Fibroblast of the aortic adventitia (primary cell): ENCODE results near the gene DSEL. TPM values are rescaled to one million over a fixed set of nuclear protein-coding genes. Genes with fewer than 3 reads are reported as not detected.

Source experiments
- DNase-seq: peaks from one replicate; pipeline ENCODE4 v3.0.0-alpha.2; 2010; ENCODE audit warnings: low read depth
- H3K4me3 ChIP-seq: 2 replicates; pipeline ENCODE4 v1.5.1; 2011; ENCODE audit warnings: low read depth, mild to moderate bottlenecking, control low read depth, low read length, moderate library complexity
- CTCF ChIP-seq: IDR thresholded peaks from 2 replicates; pipeline ENCODE4 v1.5.1; 2011; ENCODE audit warnings: mild to moderate bottlenecking, low read length, control low read depth, inconsistent platforms; ENCODE audit not compliant: insufficient read depth
- total RNA-seq: library from RNA; depleted of rRNA; stranded (reverse); fragments of >200 nt; gene quantifications from 2 replicates; pipeline ENCODE4 v1.2.3, GENCODE V29; 2012; ENCODE audit warnings: low replicate concordance

The DSEL gene
- total RNA-seq, 1 donor = 108 TPM

- no peak overlapping the region for H3K4me3 ChIP-seq
- no peak for DNase-seq
- no peak for TF ChIP-seq CTCF
These were observed 30.9 kb downstream of the DSEL start for GRCh38 chr18:67485655-67486054.

DNA sequence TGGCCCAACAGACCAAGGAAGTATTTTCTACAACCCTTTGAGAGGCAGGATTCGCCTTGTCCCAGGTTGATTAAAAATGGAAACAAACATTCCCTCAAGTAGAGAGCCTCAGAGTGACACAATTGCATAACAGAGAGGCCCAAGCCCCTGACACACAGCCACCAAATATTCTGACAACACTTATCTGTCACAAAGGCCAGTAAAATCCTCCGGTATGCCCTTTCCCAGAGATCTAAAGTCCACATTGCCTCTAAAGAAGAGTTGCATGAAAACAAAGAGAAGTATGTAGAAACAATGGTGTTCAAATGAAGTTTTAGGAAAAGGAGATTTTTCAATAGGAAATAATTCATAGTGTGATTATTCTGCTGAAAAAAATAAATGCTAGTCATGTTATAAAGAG lies 32.1 kb downstream of the DSEL start:
- no peak for DNase-seq
- TF ChIP-seq CTCF = no peak

DNA sequence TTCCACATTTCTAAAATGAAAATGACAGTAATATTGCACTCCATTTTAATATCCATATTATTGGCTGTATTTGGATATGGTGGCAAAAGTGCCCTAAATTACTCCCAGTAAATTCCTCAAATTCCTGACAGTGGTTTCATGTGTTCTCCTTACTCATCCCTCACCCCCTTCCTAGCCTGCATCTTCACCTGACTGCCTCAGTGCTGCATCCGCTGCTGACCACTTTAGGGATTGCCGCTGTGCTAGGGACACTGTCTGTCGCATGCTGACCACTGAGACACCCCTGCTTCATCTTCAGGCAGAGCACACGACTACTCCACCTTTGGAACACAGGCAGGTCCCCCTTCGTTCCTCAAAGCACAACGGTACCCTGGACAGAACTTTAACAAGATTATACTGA lies 32.6 kb downstream of the DSEL start:
- TF ChIP-seq CTCF = no peak
- H3K4me3 ChIP-seq = no peak overlapping the region

More for the DNA sequence above, 32.1 kb downstream of the DSEL start:
- no peak overlapping the region for H3K4me3 ChIP-seq

GRCh38 chr18:67483237-67483636 lies 33.3 kb downstream of the DSEL start:
- no peak overlapping the region for H3K4me3 ChIP-seq
- DNase-seq = no peak
- TF ChIP-seq CTCF = no peak

More for the DNA sequence above, 32.6 kb downstream of the DSEL start:
- DNase-seq = no peak

DNA sequence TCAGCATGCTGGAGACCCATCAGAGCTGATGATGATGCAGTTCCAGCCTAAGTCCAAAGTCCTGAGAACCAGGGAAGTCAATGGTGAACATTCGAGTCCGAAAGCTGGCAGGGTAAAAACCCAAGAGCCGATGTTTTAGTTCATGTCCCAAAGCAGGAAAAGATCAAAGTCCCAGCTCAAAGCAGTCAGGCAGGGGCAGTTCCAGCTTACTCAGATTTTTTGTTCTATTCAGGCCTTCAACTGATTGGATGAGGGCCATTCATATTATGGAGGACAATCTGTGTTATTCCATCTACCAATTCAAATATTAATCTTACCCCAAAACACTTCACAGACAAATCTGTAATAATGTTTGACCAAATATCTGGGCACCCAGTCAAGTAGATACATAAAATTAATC lies 38.3 kb downstream of the DSEL start:
- H3K4me3 ChIP-seq = no peak overlapping the region
- DNase-seq = no peak
- no peak for TF ChIP-seq CTCF

GRCh38 chr18:67477522-67477921 lies 39.0 kb downstream of the DSEL start:
- no peak for TF ChIP-seq CTCF
- DNase-seq = no peak
- H3K4me3 ChIP-seq = no peak overlapping the region

DNA sequence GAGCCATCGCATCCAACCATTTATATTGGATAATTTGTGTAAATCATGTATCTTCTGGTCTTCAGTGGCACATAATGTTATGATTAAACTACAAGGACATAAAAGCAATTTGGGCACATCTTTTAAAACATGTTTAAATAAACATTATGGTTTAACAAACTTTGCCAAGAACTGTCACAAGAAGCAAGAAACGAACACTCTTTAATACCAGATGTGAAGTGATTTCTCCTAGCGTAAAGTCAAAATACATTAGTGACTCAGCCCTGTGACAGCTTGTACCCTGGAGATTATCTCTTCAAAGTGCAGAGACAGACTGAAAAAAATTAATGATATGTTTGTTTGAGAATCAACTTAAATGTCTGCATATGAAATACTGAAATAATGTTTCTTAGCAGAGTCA lies 39.9 kb downstream of the DSEL start:
- no peak for TF ChIP-seq CTCF
- H3K4me3 ChIP-seq = no peak overlapping the region
- DNase-seq = no peak
